Measurements from ENCODE around the gene COL26A1.
"Not testable (repeated sequence)": the region's sequence is repeated elsewhere in the genome, so short reads cannot be mapped to it uniquely, and the experiment has no call there.

DNA sequence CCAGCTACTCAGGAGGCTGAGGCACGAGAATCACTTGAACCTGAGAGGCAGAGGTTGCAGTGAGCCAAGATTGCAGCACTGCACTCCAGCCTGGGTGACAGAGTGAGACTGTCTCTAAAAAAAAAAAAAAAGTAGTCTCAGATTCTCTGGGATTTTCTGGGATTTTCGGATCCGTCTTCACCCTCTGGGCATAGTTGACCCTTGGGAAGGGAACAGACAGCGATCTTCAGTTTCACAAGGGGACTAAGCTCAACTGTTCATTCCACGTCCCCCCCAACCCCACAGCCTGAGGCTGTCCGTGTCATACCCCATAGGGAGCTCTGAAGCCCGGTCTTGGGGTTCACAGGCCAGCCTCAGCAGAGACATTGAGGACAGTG is 123.4 kb downstream of the COL26A1 start:
- TF ChIP-seq, protein P1, sequence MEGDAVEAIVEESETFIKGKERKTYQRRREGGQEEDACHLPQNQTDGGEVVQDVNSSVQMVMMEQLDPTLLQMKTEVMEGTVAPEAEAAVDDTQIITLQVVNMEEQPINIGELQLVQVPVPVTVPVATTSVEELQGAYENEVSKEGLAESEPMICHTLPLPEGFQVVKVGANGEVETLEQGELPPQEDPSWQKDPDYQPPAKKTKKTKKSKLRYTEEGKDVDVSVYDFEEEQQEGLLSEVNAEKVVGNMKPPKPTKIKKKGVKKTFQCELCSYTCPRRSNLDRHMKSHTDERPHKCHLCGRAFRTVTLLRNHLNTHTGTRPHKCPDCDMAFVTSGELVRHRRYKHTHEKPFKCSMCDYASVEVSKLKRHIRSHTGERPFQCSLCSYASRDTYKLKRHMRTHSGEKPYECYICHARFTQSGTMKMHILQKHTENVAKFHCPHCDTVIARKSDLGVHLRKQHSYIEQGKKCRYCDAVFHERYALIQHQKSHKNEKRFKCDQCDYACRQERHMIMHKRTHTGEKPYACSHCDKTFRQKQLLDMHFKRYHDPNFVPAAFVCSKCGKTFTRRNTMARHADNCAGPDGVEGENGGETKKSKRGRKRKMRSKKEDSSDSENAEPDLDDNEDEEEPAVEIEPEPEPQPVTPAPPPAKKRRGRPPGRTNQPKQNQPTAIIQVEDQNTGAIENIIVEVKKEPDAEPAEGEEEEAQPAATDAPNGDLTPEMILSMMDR (IDR thresholded peaks at IDR 0.05): not testable (repeated sequence)
- TF ChIP-seq POLR2A (IDR thresholded peaks at IDR 0.05): not testable (repeated sequence)

Data from lower leg skin (tissue), 3 donors.